Measurements from ENCODE around the gene CNTNAP2.

DNA sequence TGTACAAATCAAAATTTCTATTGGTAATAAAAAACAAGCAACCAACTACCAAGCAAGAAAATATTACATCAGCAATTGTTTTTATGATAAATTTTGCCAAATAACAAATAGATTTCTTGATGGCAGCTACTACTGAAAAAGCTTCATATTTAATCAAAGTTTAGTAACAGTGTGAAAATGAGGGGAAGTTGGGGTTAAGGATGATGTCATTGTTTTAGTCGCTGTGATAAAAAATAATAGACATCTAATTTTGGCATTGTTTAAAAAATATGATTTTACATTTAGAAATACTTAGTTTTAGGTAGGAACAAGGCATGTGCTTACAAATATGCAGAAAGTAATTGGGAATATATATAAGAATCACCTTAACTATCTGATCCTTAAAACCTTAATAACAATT, 145.9 kb downstream of the CNTNAP2 start:
- TF ChIP-seq JUN (IDR thresholded peaks at IDR 0.05; ENCODE audit: borderline replicate concordance, low read depth, low read length) (no peak), JUN (CRISPR knock-in tag; IDR thresholded peaks at IDR 0.05; ENCODE audit: borderline replicate concordance) (no peak), ZNF143 (CRISPR knock-in tag; IDR thresholded peaks at IDR 0.05) (no peak), SMC3 (conservative IDR thresholded peaks at IDR 0.05; ENCODE audit: insufficient read depth, low read depth, low read length) (no peak), EZH2 (IDR thresholded peaks at IDR 0.05; ENCODE audit: borderline replicate concordance, low read depth, low read length) (no peak), NRF1 (conservative IDR thresholded peaks at IDR 0.05 in 1 of 2, IDR thresholded peaks at IDR 0.05 in 1 of 2) (no peak), CBX5 (IDR thresholded peaks at IDR 0.05; ENCODE audit: borderline replicate concordance, low read depth) (no peak), RAD21 (CRISPR knock-in tag; conservative IDR thresholded peaks at IDR 0.05 in 1 of 2, IDR thresholded peaks at IDR 0.05 in 1 of 2) (no peak), SMARCA4 (IDR thresholded peaks at IDR 0.05) (no peak), YY1 (IDR thresholded peaks at IDR 0.05; ENCODE audit: borderline replicate concordance in 1 of 3, control insufficient read depth in 1 of 3, extremely low read depth in 1 of 3, insufficient read depth in 3 of 3, insufficient read length in 1 of 3, insufficient replicate concordance in 2 of 3, low read depth in 1 of 3, low read length in 2 of 3) (no peak), RFX5 (IDR thresholded peaks at IDR 0.05; ENCODE audit: low read depth, low read length) (no peak), MAFG (tag; conservative IDR thresholded peaks at IDR 0.05) (no peak)
- TF ChIP-seq, protein P1, sequence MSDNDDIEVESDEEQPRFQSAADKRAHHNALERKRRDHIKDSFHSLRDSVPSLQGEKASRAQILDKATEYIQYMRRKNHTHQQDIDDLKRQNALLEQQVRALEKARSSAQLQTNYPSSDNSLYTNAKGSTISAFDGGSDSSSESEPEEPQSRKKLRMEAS (CRISPR knock-in tag; IDR thresholded peaks at IDR 0.05), result no peak
- TF ChIP-seq, protein P2, sequence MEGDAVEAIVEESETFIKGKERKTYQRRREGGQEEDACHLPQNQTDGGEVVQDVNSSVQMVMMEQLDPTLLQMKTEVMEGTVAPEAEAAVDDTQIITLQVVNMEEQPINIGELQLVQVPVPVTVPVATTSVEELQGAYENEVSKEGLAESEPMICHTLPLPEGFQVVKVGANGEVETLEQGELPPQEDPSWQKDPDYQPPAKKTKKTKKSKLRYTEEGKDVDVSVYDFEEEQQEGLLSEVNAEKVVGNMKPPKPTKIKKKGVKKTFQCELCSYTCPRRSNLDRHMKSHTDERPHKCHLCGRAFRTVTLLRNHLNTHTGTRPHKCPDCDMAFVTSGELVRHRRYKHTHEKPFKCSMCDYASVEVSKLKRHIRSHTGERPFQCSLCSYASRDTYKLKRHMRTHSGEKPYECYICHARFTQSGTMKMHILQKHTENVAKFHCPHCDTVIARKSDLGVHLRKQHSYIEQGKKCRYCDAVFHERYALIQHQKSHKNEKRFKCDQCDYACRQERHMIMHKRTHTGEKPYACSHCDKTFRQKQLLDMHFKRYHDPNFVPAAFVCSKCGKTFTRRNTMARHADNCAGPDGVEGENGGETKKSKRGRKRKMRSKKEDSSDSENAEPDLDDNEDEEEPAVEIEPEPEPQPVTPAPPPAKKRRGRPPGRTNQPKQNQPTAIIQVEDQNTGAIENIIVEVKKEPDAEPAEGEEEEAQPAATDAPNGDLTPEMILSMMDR (IDR thresholded peaks at IDR 0.05 in 2 of 3, conservative IDR thresholded peaks at IDR 0.05 in 1 of 3; ENCODE audit: insufficient read depth in 2 of 3, low read depth in 1 of 3, low read length in 3 of 3), result no peak
- TF ChIP-seq, protein P3, sequence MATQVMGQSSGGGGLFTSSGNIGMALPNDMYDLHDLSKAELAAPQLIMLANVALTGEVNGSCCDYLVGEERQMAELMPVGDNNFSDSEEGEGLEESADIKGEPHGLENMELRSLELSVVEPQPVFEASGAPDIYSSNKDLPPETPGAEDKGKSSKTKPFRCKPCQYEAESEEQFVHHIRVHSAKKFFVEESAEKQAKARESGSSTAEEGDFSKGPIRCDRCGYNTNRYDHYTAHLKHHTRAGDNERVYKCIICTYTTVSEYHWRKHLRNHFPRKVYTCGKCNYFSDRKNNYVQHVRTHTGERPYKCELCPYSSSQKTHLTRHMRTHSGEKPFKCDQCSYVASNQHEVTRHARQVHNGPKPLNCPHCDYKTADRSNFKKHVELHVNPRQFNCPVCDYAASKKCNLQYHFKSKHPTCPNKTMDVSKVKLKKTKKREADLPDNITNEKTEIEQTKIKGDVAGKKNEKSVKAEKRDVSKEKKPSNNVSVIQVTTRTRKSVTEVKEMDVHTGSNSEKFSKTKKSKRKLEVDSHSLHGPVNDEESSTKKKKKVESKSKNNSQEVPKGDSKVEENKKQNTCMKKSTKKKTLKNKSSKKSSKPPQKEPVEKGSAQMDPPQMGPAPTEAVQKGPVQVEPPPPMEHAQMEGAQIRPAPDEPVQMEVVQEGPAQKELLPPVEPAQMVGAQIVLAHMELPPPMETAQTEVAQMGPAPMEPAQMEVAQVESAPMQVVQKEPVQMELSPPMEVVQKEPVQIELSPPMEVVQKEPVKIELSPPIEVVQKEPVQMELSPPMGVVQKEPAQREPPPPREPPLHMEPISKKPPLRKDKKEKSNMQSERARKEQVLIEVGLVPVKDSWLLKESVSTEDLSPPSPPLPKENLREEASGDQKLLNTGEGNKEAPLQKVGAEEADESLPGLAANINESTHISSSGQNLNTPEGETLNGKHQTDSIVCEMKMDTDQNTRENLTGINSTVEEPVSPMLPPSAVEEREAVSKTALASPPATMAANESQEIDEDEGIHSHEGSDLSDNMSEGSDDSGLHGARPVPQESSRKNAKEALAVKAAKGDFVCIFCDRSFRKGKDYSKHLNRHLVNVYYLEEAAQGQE (IDR thresholded peaks at IDR 0.05; ENCODE audit: borderline replicate concordance), result no peak
- TF ChIP-seq, protein P3 (CRISPR knock-in tag; IDR thresholded peaks at IDR 0.05; ENCODE audit: low read depth), result no peak
